HEK293T (cell line): ENCODE data around the gene GLT6D1.

ENCODE experiments used
- CTCF ChIA-PET: fragments of 350-600 bp; formaldehyde crosslinking; extraction: SDS; loops from one replicate; lab custom pipeline; 2021; ENCODE audit warnings: antibody characterized with exemption, inconsistent platforms; lab: Yijun Ruan, JAX
- POLR2A ChIA-PET: fragments of 350-600 bp; formaldehyde crosslinking; extraction: SDS; loops from one replicate; lab custom pipeline; 2020; ENCODE audit warnings: antibody characterized with exemption, inconsistent platforms; lab: Yijun Ruan, JAX
- DNase-seq: peaks from one replicate; pipeline ENCODE4 v3.0.0; 2012; ENCODE audit warnings: mixed read lengths; ENCODE audit errors: extremely low spot score
- ARNT ChIP-seq: fragments of 450-650 bp; IDR thresholded peaks from 2 replicates; pipeline ENCODE4 v1.6.1; 2017; ENCODE audit warnings: mild to moderate bottlenecking
- BHLHE40 ChIP-seq: fragments of 450-650 bp; IDR thresholded peaks from 2 replicates; pipeline ENCODE4 v1.6.1; 2016; ENCODE audit warnings: mild to moderate bottlenecking, moderate library complexity, borderline replicate concordance
- CTBP1 ChIP-seq: fragments of 450-650 bp; IDR thresholded peaks from 2 replicates; pipeline ENCODE4 v1.6.1; 2016; ENCODE audit warnings: borderline replicate concordance
- ELF4 ChIP-seq: fragments of 450-650 bp; IDR thresholded peaks from 2 replicates; pipeline ENCODE4 v1.6.1; 2017; ENCODE audit warnings: antibody characterized with exemption
- FOXA1 ChIP-seq: fragments of 450-650 bp; IDR thresholded peaks from 2 replicates; pipeline ENCODE4 v1.6.1; 2016; ENCODE audit warnings: mild to moderate bottlenecking
- FOXK2 ChIP-seq: fragments of 450-650 bp; IDR thresholded peaks from 2 replicates; pipeline ENCODE4 v1.6.1; 2016; ENCODE audit warnings: mild to moderate bottlenecking
- FOXM1 ChIP-seq: fragments of 450-650 bp; IDR thresholded peaks from 2 replicates; pipeline ENCODE4 v1.6.1; 2017; ENCODE audit warnings: mild to moderate bottlenecking, borderline replicate concordance
- HDGF ChIP-seq: fragments of 450-650 bp; IDR thresholded peaks from 2 replicates; pipeline ENCODE4 v1.6.1; 2017; ENCODE audit warnings: antibody characterized with exemption, borderline replicate concordance
- L3MBTL2 ChIP-seq: fragments of 450-650 bp; conservative IDR thresholded peaks from 2 replicates; pipeline ENCODE4 v1.6.1; 2016; ENCODE audit warnings: mild to moderate bottlenecking
- LEF1 ChIP-seq: fragments of 450-650 bp; IDR thresholded peaks from 2 replicates; pipeline ENCODE4 v1.6.1; 2017; ENCODE audit warnings: mild to moderate bottlenecking, borderline replicate concordance
- NFRKB ChIP-seq: fragments of 450-650 bp; IDR thresholded peaks from 2 replicates; pipeline ENCODE4 v1.6.1; 2016; ENCODE audit warnings: mild to moderate bottlenecking, moderate library complexity
- SP1 ChIP-seq: fragments of 450-650 bp; IDR thresholded peaks from 2 replicates; pipeline ENCODE4 v1.6.1; 2017
- SUZ12 ChIP-seq: fragments of 450-650 bp; IDR thresholded peaks from 2 replicates; pipeline ENCODE4 v1.6.1; 2016; ENCODE audit warnings: mild to moderate bottlenecking
- TARDBP ChIP-seq: fragments of 450-650 bp; IDR thresholded peaks from 2 replicates; pipeline ENCODE4 v1.6.1; 2016
- ZNF384 ChIP-seq: fragments of 450-650 bp; IDR thresholded peaks from 2 replicates; pipeline ENCODE4 v1.6.1; 2016
- TF ChIP-seq, protein P1 (sequence below): fragments of 450-650 bp; IDR thresholded peaks from 2 replicates; pipeline ENCODE4 v1.6.1; 2016

GLT6D1 gene

GRCh38 chr9:135589596-135590485 lies 49.5 kb downstream of the GLT6D1 start:
- ChIA-PET CTCF (no interaction called here), POLR2A (no interaction called here)
- no peak for TF ChIP-seq SP1
- TF ChIP-seq NFRKB, result no peak
- TF ChIP-seq HDGF, result no peak
- TF ChIP-seq TARDBP, result no peak
- TF ChIP-seq BHLHE40, result no peak
- no peak for TF ChIP-seq FOXM1
- TF ChIP-seq ARNT, result no peak
- DNase-seq, result no peak

DNA sequence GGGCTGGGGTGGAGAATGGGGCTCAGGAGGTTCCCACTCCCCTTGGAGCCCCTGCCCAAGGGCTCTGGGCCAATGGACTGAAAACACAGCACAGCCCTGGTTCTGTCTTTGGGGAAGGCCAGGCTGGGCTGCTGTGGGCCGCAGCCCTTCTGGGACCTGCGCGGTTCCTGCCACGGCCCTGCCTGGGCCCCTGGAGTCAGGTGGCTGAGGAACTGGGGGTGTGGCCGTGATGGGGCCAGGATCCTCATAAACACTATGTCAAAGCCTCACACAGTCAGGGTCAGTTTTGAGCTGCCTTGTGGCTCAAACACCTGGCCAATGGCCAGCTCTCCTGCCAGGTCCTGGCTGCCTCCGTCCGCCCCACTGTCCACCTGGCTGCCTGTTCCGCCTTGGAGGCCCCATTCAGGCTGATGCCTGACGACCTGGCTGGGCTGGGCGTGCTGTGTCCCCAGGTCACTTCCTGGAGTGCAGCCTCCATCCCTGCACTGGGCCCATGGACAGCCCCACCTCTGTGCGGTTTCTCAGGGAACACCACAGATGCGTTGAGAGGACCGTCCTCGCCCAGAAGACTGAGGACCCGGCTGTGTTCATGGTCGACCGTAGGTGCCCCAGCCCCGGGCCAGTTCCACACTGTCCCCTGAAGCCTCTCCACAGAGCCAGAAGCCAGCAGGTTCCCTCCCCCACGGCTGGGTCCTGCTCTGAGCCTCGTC lies 50.3 kb downstream of the GLT6D1 start:
- CTCF ChIA-PET, result no interaction called here
- DNase-seq, result no peak
- no peak for TF ChIP-seq SUZ12
- TF ChIP-seq ELF4, result no peak
- no peak for TF ChIP-seq FOXK2
- no peak for TF ChIP-seq LEF1
- TF ChIP-seq ZNF384, result no peak
- no peak for TF ChIP-seq ARNT
- no peak for TF ChIP-seq HDGF
- no peak for TF ChIP-seq FOXM1
- TF ChIP-seq L3MBTL2, result no peak
- no peak for TF ChIP-seq TARDBP
- TF ChIP-seq NFRKB, result no peak
- TF ChIP-seq FOXA1, result no peak
- TF ChIP-seq, protein P1, sequence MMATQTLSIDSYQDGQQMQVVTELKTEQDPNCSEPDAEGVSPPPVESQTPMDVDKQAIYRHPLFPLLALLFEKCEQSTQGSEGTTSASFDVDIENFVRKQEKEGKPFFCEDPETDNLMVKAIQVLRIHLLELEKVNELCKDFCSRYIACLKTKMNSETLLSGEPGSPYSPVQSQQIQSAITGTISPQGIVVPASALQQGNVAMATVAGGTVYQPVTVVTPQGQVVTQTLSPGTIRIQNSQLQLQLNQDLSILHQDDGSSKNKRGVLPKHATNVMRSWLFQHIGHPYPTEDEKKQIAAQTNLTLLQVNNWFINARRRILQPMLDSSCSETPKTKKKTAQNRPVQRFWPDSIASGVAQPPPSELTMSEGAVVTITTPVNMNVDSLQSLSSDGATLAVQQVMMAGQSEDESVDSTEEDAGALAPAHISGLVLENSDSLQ, result no peak
- TF ChIP-seq SP1, result no peak
- no peak for TF ChIP-seq BHLHE40
- no peak for TF ChIP-seq CTBP1
- POLR2A ChIA-PET, result no interaction called here

DNA sequence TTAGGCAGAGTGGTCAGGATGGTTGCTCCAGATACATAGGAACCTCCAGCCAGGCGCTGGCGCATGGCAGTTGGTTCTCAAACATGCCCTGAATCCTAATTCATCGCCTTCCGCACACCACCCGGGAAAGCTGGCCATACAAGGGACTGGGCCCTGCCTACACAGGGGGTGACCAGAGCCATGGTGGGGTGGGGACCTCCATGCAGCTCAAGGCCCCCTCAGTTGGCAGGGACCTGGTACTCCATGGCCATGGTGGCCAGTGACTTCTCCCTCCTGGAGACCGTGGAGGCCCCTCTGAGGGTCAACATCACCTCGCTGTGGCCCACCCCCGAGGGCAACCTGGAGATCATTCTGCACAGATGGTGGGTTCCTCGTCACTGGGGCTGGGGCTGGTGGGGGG lies 51.0 kb downstream of the GLT6D1 start:
- no peak for DNase-seq
- ChIA-PET CTCF (no interaction called here), POLR2A (no interaction called here)
- TF ChIP-seq ARNT (no peak), ELF4 (no peak)

DNA sequence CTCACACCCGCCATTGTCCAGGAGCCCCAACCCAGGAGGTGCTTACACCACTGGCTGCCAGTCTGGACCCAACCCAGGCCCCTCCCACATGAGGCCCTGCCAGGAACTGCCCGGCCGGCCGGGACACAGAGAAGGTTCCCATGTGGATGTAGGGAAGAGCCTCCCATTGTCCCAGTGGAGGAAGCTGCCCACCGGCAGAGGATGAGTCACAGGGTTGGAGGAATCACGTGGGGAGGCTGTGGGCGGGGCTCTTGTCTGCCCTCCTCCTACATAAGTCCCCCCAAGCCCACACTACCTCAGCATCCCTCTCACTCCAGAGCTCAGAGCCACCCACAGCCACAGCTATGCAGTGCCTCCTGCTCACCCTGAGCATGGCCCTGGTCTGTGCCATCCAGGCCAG lies 51.7 kb downstream of the GLT6D1 start:
- POLR2A ChIA-PET, result no interaction called here
- DNase-seq, result no peak
- CTCF ChIA-PET, result no interaction called here
- TF ChIP-seq HDGF (no peak), FOXM1 (no peak), TARDBP (no peak), NFRKB (no peak), FOXA1 (no peak), BHLHE40 (no peak), ZNF384 (no peak), SUZ12 (no peak), LEF1 (no peak), SP1 (no peak), L3MBTL2 (no peak)
- TF ChIP-seq, protein P1, result no peak

DNA sequence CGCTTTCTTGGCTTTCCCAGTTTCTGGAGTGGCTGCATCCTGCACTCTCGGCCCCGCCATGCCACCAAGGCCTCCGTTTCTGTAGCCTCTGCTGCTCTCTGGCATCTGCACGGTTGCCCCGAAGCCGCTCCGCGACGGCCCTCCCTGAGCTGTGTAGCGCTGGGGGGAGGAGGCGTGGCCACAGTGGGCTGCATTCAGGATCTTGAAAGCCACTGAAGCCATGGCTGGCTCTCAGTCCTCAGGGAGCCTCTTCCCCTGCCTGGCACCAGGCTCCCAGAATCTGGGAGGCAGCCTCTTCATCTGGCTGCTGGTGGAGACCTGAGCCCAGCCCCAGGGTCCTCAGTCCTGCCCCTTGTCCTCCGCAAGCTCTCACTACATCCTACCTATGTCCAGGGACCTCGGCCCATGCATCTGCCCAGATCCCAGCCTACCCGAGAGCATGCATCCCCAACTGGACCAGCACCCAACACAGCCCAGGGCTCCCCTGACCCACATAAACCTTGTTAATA lies 52.7 kb downstream of the GLT6D1 start:
- DNase-seq, result no peak
- ChIA-PET POLR2A (no interaction called here), CTCF (no interaction called here)
- TF ChIP-seq HDGF (no peak), FOXM1 (no peak), SUZ12 (no peak), SP1 (no peak), L3MBTL2 (no peak), BHLHE40 (no peak), ZNF384 (no peak), ARNT (no peak), FOXK2 (no peak), FOXA1 (no peak), TARDBP (no peak), NFRKB (no peak), LEF1 (no peak), CTBP1 (no peak), ELF4 (no peak)
- TF ChIP-seq, protein P1, result no peak

DNA sequence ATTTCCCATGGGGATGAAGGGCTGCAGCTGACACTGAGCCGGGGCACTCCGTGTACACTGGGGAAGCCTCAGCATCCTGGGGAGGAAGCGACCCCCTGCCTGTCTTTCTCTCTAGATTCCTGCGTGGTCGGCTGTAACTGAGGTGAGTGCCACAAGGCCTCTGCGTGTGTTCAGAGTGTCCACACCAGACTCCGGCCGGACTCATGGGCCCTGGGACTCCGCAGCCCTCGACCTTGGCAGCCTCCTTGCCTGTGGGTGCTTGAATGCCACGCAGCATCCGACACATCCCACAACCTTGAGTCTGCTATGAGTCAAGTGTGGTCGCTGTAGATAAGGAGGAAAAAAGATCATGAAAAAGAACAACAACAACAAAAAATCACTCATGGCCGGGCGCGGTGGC lies 54.4 kb downstream of the GLT6D1 start:
- TF ChIP-seq L3MBTL2, result no peak
- no peak for TF ChIP-seq ARNT
- TF ChIP-seq SUZ12, result no peak
- TF ChIP-seq SP1, result no peak
- no peak for TF ChIP-seq HDGF
- TF ChIP-seq CTBP1, result no peak
- TF ChIP-seq ELF4, result no peak
- TF ChIP-seq NFRKB, result no peak
- TF ChIP-seq, protein P1, result no peak
- TF ChIP-seq BHLHE40, result no peak
- TF ChIP-seq LEF1, result no peak
- no peak for TF ChIP-seq FOXK2
- no peak for TF ChIP-seq TARDBP
- TF ChIP-seq FOXM1, result no peak
- TF ChIP-seq ZNF384, result no peak
- DNase-seq, result no peak
- ChIA-PET CTCF (no interaction called here), POLR2A (no interaction called here)
